ENCODE results near the gene AQP2.

- no peak for TF ChIP-seq CTCF (IDR thresholded peaks at IDR 0.05)
- TF ChIP-seq POLR2A (IDR thresholded peaks at IDR 0.05): no peak
Measured at GRCh38 chr12:50005175-50005574, 54.6 kb downstream of the AQP2 start.
